ENCODE data around the gene CDNF.
A peak's percentile ranks its signal among the peaks of the same experiment; 100 is the strongest.

Gene CDNF

DNA sequence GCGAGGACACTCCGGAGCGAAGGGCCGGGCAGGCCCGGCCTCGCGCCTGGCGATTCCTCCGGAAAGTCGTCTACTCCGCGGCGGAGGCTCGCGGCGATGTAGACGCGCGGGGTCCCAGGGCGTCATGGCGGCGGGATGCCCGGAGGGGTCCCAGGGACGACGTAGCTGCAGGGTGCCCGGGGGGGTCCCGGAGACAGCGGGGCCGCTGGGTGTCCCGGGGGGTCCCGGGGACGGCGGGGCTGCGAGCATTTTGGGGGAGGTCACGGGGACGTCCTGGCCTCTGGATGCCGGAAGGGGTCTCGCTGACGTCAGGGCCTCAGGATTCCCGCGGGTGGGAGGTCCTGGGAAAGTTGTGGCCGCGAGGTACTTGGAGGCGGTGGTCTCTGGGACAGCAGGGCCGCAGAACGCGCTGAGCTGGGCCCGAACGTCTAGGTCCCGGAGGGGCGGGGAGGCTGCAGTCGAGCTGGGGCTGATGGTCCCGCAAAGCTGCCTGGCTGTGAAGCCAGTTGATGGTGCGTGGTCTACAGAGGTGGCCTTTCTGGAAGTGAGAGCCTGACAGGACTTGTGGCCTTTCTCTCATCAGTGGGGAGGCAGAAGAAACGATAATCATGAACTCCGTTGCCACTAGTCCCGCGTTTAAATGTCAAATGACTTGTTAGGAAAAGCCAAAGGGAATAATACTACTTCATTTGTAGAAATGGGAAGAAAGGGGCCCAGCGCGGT lies 906 bp upstream of the CDNF start:
- DNase-seq (ENCODE audit: low read depth) = peak; percentile 29
- peak overlapping the region; percentile 99 for H3K4me3 ChIP-seq (ENCODE audit: low read depth, low read length)
- TF ChIP-seq CTCF (conservative IDR thresholded peaks at IDR 0.05; ENCODE audit: low read depth, low read length) = no peak

GRCh38 chr10:14837003-14837756 lies 657 bp downstream of the CDNF start:
- DNase-seq (ENCODE audit: low read depth) = peak; percentile 64
- H3K4me3 ChIP-seq (ENCODE audit: low read depth, low read length) = peak overlapping the region; percentile 74
- TF ChIP-seq CTCF (conservative IDR thresholded peaks at IDR 0.05; ENCODE audit: low read depth, low read length) = no peak

DNA sequence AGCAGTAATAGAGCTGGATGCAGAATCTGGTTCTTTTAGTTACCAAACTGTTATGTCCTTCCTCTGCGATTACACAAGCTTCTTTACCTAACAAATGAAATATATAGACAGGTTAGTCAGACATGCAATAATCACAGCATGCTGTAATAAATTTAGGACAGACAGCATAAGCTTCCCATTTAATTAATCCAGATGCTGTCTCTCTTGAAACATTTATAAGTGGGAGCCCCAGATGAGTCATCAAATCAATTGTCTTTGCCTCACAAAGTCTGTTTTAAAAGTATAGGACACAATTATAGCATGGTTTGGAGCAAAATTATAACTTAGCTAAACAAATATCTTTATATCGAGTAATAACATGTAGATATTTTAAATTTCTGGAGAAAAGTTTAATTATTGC lies 1.6 kb downstream of the CDNF start:
- DNase-seq (ENCODE audit: low read depth) = no peak
- TF ChIP-seq CTCF (conservative IDR thresholded peaks at IDR 0.05; ENCODE audit: low read depth, low read length) = no peak
- no peak overlapping the region for H3K4me3 ChIP-seq (ENCODE audit: low read depth, low read length)

DNA sequence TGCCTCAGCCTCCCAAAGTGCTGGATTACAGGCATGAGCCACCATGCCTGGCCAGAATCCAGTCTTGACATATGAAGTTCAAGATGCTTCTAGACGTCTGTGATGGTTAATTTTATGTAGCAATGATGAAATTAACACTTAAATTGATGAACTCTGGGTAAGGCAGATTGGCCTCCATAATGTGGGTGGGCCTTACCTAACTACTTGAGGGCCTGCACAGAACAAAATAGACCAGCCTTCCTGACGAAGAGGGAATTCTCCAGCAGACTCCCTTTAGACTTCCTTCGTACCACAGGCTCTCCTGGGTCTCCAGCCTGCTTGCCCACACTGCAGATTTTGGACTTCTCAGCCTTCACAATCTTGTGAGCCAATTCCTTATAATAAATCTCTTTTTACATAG lies 4.7 kb downstream of the CDNF start:
- no peak for TF ChIP-seq CTCF (conservative IDR thresholded peaks at IDR 0.05; ENCODE audit: low read depth, low read length)
- no peak overlapping the region for H3K4me3 ChIP-seq (ENCODE audit: low read depth, low read length)
- no peak for DNase-seq (ENCODE audit: low read depth)

- no peak overlapping the region for H3K4me3 ChIP-seq (ENCODE audit: low read depth, low read length)
- no peak for TF ChIP-seq CTCF (conservative IDR thresholded peaks at IDR 0.05; ENCODE audit: low read depth, low read length)
- no peak for DNase-seq (ENCODE audit: low read depth)
Observed at GRCh38 chr10:14826076-14826829, 11.6 kb downstream of the CDNF start.

DNA sequence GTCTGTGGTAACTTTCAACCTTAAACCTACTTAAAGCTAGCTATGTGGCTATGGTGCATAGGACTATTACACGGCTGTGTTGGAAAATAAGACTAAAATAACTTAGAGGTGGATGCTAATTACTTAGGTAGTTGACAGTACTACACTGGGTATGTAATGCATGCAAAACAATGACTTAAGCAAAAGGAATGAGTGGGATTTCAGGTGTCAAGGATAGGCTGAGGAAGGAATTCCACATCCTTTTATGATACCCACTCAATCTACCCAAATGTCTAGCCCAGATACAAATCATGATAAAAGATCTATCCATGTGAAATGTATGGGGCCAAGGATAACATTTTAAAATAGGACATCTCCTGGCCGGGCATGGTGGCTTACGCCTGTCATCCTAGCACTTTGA lies 13.9 kb downstream of the CDNF start:
- no peak for TF ChIP-seq CTCF (conservative IDR thresholded peaks at IDR 0.05; ENCODE audit: low read depth, low read length)
- H3K4me3 ChIP-seq (ENCODE audit: low read depth, low read length) = no peak overlapping the region
- DNase-seq (ENCODE audit: low read depth) = no peak
